Coronary artery (tissue), 2 donors: ENCODE data around the gene EML5.

Source experiments
- DNase-seq: peaks from one replicate; pipeline ENCODE4 v3.0.0-alpha.2; 2017; ENCODE audit warnings: low spot score
- H3K27ac ChIP-seq, 2 donors: fragments of 200-600 bp; sonication (generic); one replicate each; pipeline ENCODE4 v1.5.1; 2016 to 2019
- H3K4me3 ChIP-seq: fragments of 200-600 bp; sonication (generic); 2 replicates; pipeline ENCODE4 v1.5.1; 2016; ENCODE audit warnings: mild to moderate bottlenecking, moderate library complexity
- TF ChIP-seq, protein P1 (sequence below): fragments of 200-600 bp; sonication (generic); IDR thresholded peaks from one replicate; pipeline ENCODE4 v1.5.1; 2019; ENCODE audit warnings: antibody characterized with exemption

EML5 gene

DNA sequence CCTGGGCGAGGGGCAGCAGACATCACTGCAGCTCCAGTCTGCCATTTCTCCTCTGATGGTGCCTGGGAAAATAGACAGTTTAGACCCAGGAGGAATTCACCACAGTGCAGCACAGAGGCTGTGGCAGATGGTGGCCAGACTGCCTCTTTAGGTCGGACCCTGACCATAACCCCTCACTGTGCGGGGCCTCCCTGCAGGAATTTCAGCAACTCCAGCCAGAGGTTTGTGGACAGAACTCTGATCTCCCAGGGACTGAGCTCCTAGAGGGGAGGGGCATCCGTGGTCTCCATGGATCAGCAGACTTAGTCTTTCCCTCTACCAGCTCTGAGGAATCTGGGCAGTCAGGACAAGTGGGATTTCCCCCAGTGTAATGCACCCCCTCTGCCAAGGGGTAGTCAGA is 123.4 kb downstream of the EML5 start:
- H3K4me3 ChIP-seq, result no peak overlapping the region

DNA sequence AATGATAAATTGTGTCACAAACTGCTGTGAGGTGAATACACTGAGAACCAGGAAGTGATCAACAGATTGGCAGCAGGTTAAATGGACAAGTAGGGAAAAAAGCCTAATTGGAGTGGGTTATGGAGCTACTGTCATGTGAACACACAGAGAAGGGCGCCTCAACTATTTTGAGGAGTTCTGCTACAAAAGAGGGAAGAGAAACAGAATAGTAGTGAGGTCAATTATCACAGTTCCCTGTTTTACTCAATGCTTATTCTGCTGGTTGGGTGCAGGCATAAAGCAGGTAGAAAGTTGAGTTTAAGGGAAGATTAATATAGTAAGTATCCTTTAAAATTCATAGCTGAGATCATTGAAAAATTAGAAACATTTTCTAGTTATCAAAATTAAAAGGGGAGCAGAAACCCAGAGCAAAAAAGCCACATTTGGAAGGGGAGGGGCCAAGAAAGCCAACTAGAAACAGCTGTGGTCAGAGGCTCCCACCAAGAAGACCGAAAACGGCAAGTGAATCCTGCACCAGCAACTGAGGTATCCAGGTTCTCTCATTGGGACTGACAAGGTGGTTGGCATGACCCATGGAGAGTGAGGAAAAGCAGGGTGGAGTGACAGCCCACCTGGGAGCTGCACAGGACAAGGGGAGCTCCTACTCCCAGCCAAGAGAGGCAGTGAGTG is 124.2 kb downstream of the EML5 start:
- TF ChIP-seq, protein P1, sequence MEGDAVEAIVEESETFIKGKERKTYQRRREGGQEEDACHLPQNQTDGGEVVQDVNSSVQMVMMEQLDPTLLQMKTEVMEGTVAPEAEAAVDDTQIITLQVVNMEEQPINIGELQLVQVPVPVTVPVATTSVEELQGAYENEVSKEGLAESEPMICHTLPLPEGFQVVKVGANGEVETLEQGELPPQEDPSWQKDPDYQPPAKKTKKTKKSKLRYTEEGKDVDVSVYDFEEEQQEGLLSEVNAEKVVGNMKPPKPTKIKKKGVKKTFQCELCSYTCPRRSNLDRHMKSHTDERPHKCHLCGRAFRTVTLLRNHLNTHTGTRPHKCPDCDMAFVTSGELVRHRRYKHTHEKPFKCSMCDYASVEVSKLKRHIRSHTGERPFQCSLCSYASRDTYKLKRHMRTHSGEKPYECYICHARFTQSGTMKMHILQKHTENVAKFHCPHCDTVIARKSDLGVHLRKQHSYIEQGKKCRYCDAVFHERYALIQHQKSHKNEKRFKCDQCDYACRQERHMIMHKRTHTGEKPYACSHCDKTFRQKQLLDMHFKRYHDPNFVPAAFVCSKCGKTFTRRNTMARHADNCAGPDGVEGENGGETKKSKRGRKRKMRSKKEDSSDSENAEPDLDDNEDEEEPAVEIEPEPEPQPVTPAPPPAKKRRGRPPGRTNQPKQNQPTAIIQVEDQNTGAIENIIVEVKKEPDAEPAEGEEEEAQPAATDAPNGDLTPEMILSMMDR, result no peak
- H3K4me3 ChIP-seq, result no peak overlapping the region
- DNase-seq, result no peak
- H3K27ac ChIP-seq, result no peak overlapping the region

More for the DNA sequence above, 123.4 kb downstream of the EML5 start:
- TF ChIP-seq, protein P1, result no peak
- no peak overlapping the region for H3K27ac ChIP-seq
- no peak for DNase-seq

DNA sequence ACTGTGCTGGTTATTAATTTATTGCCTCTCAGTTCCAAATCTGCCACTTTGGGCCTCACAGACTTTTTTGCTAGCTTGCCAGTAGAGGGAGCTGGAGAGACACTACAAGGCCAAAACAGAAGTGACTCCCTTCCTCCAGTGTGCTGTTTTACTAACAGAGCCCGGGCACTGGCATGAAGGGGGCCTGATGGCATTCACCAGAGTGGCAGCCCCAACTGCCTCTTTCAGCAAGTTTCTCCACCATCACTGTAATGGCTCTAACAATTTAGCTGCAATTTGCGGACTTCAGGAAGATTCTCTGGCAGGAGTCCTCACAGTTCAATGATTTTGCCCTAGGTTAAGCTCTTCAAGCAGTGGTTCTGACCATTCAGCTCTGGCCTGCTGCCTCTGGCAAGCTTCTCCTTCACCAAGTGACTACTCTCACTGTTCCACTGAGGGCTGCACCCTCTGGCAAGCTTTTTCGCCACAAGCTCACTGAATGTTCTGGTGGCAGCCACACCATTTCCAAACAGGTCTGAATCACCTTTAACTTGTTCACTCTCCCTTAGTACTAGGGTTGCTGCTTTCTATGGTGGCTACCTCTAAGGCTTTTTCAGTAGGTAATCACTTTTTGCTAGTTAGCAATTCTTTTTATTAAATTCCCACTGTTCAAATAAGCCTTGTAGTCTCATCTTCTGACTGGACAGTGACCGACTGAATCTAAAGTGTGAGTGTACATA is 125.0 kb downstream of the EML5 start:
- Histone ChIP-seq H3K4me3 (no peak overlapping the region), H3K27ac (no peak overlapping the region)
- TF ChIP-seq, protein P1, result peak; percentile 70
- no peak for DNase-seq

DNA sequence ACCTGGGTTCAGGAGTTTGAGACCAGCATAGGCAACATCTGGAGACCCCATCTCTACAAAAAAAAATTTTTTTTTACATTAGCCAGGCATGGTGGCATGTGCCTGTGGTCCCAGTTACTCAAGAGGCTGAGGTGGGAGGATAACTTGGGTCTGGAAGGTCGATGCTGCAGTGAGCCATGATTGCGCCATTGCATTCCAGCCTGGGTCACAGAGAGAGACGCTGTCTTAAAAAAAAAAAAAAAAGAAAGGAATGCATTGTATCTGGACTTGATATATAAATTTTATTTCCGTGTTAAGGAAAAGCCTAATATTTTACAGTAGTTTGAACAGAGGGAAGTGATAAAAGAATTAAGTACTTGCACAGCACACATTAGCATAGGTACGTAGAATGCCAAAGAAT is 132.7 kb downstream of the EML5 start:
- Histone ChIP-seq H3K4me3 (no peak overlapping the region), H3K27ac (no peak overlapping the region)
- TF ChIP-seq, protein P1, result no peak
- no peak for DNase-seq

DNA sequence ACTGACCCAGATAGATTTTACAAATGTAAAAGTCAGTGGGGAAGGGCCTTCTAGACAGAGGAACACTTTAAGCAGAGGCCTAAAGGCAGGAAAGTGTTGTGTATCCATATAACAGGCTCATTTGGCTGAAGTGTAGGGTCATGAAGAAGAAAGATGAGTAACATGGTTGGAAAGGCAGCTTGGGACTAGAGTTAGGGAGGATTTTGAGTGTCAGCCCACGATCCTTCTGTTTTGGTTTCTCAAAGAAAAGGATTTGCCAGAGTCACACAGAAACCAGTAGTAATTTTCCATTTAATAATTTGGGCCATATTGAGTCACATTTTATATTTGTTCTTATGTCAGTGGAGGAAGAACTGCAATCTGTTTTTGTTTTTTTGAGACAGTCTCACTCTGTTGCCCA is 153.5 kb downstream of the EML5 start:
- DNase-seq, result no peak

DNA sequence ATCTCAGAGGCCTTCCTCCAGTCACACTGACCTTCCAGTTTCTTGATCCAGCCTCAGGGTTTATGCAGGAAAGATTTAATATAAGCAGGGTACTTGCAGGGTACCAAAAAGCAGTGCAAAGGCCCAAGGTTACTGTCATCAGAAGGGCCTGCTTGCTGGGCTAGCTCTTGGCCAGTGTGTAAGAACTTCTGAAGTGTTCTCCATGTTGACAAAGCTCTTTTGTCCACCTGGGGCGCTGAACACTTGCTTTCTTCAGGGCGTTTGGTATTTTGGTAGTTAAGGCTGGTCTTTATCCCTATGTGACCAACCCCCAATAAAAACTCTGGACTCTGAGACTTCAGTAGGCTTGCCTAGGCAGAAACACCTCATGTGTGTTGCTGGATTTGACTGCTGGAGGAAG is 160.2 kb downstream of the EML5 start:
- no peak overlapping the region for H3K4me3 ChIP-seq
- TF ChIP-seq, protein P1, result no peak
- no peak for DNase-seq
- no peak overlapping the region for H3K27ac ChIP-seq

More for the DNA sequence above, 153.5 kb downstream of the EML5 start:
- Histone ChIP-seq H3K4me3 (no peak overlapping the region), H3K27ac (no peak overlapping the region)
- TF ChIP-seq, protein P1, result no peak

DNA sequence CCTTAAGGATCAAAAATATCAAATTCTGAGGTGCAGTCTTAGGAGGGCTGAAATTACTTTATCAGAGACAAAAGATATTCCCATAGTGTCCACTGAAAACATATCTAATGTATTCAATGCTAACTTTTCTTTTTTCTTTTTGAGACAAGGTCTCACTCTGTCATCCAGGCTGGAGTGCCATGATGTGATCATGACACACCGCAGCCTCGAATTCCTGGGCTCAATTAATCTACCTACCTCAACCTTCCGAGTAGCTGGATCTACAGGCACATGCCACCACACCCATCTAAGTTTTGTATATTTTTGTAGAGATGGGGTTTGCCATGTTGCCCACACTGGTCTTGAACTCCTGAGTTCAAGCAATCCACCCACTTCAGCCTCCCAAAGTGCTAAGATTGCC is 161.7 kb downstream of the EML5 start:
- TF ChIP-seq, protein P1, result no peak
- Histone ChIP-seq H3K27ac (no peak overlapping the region), H3K4me3 (no peak overlapping the region)
- DNase-seq, result no peak
